Neutrophil (primary cell): ENCODE measurements around the gene PON1.

Experiments used
- H3K27ac ChIP-seq: fragments of 200-600 bp; sonication (generic); 2 replicates; pipeline ENCODE4 v1.5.1; 2016; ENCODE audit warnings: mild to moderate bottlenecking, moderate library complexity
- H3K27me3 ChIP-seq: fragments of 200-600 bp; sonication (generic); 2 replicates; pipeline ENCODE4 v1.6.0; 2016; ENCODE audit warnings: mild to moderate bottlenecking
- H3K36me3 ChIP-seq: fragments of 200-600 bp; sonication (generic); 2 replicates; pipeline ENCODE4 v1.5.1; 2017
- H3K4me1 ChIP-seq, 2 experiments: fragments of 200-600 bp in 1 of 2; sonication (generic) in 1 of 2; 1 replicate in 1 of 2; 2 replicates in 1 of 2; pipeline versions ENCODE4 v1.5.1 to v1.6.1; 2013 to 2016; ENCODE audit warnings: low read depth in 1 of 2, low read length in 1 of 2, mild to moderate bottlenecking in 1 of 2, moderate library complexity in 1 of 2; ENCODE audit not compliant: control insufficient read depth in 1 of 2, insufficient read depth in 1 of 2
- H3K4me3 ChIP-seq, 2 experiments: fragments of 200-600 bp in 1 of 2; sonication (generic) in 1 of 2; 1 replicate in 1 of 2; 2 replicates in 1 of 2; pipeline ENCODE4 v1.5.1; 2013 to 2016; ENCODE audit warnings: low read depth in 1 of 2, low read length in 1 of 2, mild to moderate bottlenecking in 1 of 2, moderate library complexity in 1 of 2
- H3K9me3 ChIP-seq: fragments of 200-600 bp; sonication (generic); 2 replicates; pipeline ENCODE4 v1.5.1; 2016
- TF ChIP-seq, protein P1 (sequence below): fragments of 200-600 bp; sonication (generic); IDR thresholded peaks from 2 replicates; pipeline ENCODE4 v1.5.1; 2016; ENCODE audit warnings: antibody characterized with exemption

The PON1 gene

DNA sequence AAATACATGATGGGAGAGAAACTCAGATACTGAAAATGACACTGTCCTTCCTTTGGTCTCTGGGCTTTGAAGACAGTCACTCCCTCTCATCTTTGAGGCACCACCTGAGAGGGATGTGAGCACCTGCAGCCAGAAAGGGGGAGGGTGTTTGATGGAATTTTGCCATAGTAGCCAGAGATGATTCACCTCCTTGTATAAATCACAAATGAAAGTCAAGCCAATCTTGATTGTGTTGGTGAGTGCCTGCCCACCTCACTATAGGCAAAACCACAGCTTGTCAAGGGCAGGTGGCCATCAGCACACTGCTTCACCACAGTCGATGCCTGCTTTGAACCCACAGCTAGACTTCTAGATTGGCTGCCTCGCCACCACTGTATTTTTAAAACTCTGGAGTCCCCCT, 48.2 kb downstream of the PON1 start:
- Histone ChIP-seq H3K27me3 (no peaks in the 10 kb centered on the region), H3K36me3 (no peaks in the 10 kb centered on the region), H3K27ac (no peak overlapping the region), H3K9me3 (no peaks in the 10 kb centered on the region), H3K4me1 (no peaks in the 10 kb centered on the region), H3K4me3 (no peak overlapping the region)
- TF ChIP-seq, protein P1, sequence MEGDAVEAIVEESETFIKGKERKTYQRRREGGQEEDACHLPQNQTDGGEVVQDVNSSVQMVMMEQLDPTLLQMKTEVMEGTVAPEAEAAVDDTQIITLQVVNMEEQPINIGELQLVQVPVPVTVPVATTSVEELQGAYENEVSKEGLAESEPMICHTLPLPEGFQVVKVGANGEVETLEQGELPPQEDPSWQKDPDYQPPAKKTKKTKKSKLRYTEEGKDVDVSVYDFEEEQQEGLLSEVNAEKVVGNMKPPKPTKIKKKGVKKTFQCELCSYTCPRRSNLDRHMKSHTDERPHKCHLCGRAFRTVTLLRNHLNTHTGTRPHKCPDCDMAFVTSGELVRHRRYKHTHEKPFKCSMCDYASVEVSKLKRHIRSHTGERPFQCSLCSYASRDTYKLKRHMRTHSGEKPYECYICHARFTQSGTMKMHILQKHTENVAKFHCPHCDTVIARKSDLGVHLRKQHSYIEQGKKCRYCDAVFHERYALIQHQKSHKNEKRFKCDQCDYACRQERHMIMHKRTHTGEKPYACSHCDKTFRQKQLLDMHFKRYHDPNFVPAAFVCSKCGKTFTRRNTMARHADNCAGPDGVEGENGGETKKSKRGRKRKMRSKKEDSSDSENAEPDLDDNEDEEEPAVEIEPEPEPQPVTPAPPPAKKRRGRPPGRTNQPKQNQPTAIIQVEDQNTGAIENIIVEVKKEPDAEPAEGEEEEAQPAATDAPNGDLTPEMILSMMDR, result no peak

DNA sequence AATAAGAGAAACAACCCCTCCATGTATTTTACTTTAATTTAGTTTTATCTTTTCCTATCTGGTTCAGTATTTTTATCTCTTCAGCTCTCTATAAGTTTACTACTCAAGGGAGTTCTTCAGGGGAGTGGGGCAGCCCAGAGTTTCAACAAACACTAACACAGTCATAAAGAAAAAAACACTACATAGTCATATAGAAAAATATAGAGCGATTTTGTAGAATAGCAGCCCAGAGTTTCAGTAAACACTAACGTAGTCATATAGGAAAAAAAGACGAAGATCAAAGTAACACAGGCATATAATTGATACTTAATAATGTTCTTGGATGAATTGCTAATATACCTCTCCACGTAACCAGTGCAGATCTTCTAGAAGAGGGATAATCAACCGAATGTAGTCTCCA, 54.7 kb downstream of the PON1 start:
- H3K27ac ChIP-seq, result no peak overlapping the region
- H3K27me3 ChIP-seq, result no peaks in the 10 kb centered on the region
- TF ChIP-seq, protein P1, result no peak
- H3K4me1 ChIP-seq, result no peaks in the 10 kb centered on the region
- no peaks in the 10 kb centered on the region for H3K36me3 ChIP-seq
- H3K4me3 ChIP-seq, result no peak overlapping the region
- H3K9me3 ChIP-seq, result no peaks in the 10 kb centered on the region

DNA sequence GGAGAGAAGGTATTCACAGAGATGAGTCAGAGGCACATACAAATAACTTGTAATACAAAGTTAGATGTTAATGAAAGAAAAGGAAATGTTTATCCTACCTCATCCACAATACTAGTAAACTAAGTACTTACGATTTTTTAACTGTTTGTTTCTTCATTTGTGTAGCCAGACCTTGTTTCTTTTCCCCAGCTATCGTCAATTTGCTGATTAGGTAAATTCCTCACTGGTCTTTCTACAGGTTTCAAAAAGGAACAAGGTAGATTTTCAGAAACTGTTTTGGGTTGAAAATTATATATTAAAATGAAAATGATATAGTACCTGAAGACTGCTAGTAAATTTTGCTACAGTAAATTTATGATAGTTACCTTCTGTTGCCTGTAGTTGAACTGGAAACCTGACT, 56.6 kb downstream of the PON1 start:
- TF ChIP-seq, protein P1, result no peak
- Histone ChIP-seq H3K9me3 (no peaks in the 10 kb centered on the region), H3K4me3 (no peak overlapping the region), H3K27me3 (no peaks in the 10 kb centered on the region), H3K36me3 (no peaks in the 10 kb centered on the region), H3K27ac (no peak overlapping the region), H3K4me1 (no peaks in the 10 kb centered on the region)

DNA sequence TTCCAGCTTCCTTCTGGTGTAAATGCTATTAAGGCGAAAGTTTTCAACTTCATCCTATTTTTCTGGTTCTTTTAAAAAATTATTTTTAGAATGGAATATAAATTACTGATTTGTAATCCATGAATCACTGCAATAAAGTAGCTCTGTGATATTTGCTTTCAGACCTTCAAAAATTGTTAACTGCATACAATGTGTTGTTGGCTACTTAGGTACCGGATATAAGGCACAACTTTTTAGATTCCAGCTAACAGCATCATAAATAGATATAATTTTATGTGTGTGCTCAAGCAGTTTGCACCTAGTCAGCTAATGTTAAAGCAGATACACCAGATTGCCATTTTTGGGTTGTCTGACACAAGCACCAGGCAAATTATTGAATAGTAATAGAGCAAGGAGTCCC, 58.7 kb downstream of the PON1 start:
- TF ChIP-seq, protein P1, result no peak
- Histone ChIP-seq H3K27ac (no peak overlapping the region), H3K36me3 (no peaks in the 10 kb centered on the region), H3K9me3 (no peaks in the 10 kb centered on the region), H3K4me1 (no peaks in the 10 kb centered on the region), H3K4me3 (no peak overlapping the region), H3K27me3 (no peaks in the 10 kb centered on the region)

DNA sequence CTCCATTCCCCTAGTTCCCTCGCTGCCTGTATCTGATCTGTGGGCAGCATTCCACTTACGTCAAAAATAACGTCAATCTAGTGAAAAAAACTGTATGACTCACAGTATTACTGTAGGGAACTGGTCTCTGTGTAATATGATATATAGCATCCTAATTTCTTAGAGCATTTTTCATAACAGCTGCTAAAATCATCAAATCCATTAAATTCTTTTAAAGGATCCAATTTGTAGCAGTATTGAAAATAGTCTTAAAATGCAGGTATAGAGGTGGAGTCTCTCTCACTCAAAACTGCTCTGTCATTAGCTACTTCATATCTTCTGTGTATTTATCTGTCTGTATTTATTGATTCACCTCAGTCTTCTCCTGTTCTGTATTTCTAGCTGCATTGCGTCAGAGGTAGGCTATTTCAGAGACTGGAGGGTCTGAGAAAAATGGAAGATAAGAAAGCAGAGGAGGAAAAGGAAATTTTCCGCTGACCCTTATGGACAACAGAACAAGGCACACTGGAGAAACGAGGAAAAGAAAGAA, 59.9 kb downstream of the PON1 start:
- Histone ChIP-seq H3K27ac (no peak overlapping the region), H3K36me3 (no peaks in the 10 kb centered on the region), H3K27me3 (no peaks in the 10 kb centered on the region), H3K4me1 (no peaks in the 10 kb centered on the region), H3K4me3 (no peak overlapping the region), H3K9me3 (no peaks in the 10 kb centered on the region)
- TF ChIP-seq, protein P1, result no peak
